Stimulated activated CD4-positive, alpha-beta T cell treated with anti-CD3 and anti-CD28 coated beads, Interleukin-12 subunit alpha, Interleukin-12 subunit beta, amount 100 ng/mL, for 24 hours (primary cell): ENCODE measurements around the gene RIPK4.

Experiments
- DNase-seq, 2 experiments: peaks; one replicate each; pipeline ENCODE4 v3.0.0-alpha.2; 2020; ENCODE audit warnings: low read depth in 2 of 2

The RIPK4 gene

GRCh38 chr21:41691205-41692184 is 75.4 kb downstream of the RIPK4 start:
- DNase-seq: no peak
